Gastroesophageal sphincter (tissue), 3 donors: ENCODE data around the gene CPEB1.

ENCODE experiments used
- CTCF ChIP-seq, 4 experiments: fragments of 200-600 bp in 2 of 4; fragments of 450-650 bp in 2 of 4; sonication (generic) in 1 of 4; IDR thresholded peaks; one replicate each; pipeline ENCODE4 v1.5.1; 2017 to 2019; ENCODE audit warnings: antibody characterized with exemption in 4 of 4, mild to moderate bottlenecking in 2 of 4, moderate library complexity in 2 of 4
- EP300 ChIP-seq: sonication (generic); formaldehyde crosslinking; IDR thresholded peaks from one replicate; pipeline ENCODE4 v1.6.1; 2017; ENCODE audit warnings: antibody characterized with exemption, mild to moderate bottlenecking
- POLR2A ChIP-seq, 2 donors: fragments of 450-650 bp; IDR thresholded peaks; one replicate each; pipeline ENCODE4 v1.6.1; 2017; ENCODE audit warnings: antibody characterized with exemption in 2 of 2, mild to moderate bottlenecking in 2 of 2, moderate library complexity in 1 of 2
- POLR2AphosphoS5 ChIP-seq: sonication (generic); formaldehyde crosslinking; IDR thresholded peaks from one replicate; pipeline ENCODE4 v1.6.1; 2017; ENCODE audit warnings: antibody characterized with exemption

GRCh38 chr15:82585072-82585471 lies 62.1 kb downstream of the CPEB1 start:
- TF ChIP-seq POLR2A (IDR thresholded peaks at IDR 0.05): no peak
- TF ChIP-seq CTCF (IDR thresholded peaks at IDR 0.05): no peak
- TF ChIP-seq POLR2AphosphoS5: no peak
- TF ChIP-seq EP300: no peak
